ENCODE data around the gene SLC4A11. TPM values are rescaled to one million over a fixed set of nuclear protein-coding genes. Genes with fewer than 3 reads are reported as not detected.
"Not testable (repeated sequence)": the region's sequence is repeated elsewhere in the genome, so short reads cannot be mapped to it uniquely, and the experiment has no call there.

SLC4A11 gene
- polyA plus RNA-seq, 3 donors: 2.3 to 3.4 (median 3.0) TPM

DNA sequence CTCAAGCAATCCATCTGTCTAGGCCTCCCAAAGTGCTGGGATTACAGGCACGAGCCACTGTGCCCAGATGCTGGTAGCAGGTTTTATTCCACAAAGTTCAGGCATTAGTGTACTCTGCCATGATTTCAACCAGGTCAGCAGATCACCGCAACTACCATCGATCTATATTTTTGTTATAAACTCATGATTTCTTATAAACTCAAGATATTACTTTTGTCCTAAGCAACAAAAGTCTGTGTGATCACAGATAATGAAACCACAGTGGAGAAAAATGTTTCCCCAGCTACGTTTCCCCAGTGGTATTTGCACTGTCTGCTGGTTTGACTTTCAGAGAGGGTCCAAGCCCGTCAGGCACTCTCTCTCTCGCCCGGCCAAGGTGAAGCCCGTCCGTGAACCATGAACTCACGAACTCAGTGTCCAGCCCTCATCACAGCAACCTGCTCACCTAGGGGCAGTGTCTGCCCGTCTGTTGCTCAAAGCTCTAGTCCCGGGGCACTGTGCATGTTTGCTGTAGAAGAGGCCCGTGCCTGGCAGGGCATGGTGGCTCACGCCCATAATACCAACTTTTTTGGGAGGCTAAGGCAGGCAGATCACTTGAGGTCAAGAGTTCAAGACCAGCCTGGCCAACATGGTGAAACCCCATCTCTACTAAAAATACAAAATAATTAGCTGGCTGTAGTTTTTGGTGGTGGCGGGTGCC lies 7.0 kb downstream of the SLC4A11 start:
- no peak for DNase-seq (ENCODE audit: extremely low read depth in 1 of 11, low read depth in 9 of 11, low spot score in 4 of 11)

DNA sequence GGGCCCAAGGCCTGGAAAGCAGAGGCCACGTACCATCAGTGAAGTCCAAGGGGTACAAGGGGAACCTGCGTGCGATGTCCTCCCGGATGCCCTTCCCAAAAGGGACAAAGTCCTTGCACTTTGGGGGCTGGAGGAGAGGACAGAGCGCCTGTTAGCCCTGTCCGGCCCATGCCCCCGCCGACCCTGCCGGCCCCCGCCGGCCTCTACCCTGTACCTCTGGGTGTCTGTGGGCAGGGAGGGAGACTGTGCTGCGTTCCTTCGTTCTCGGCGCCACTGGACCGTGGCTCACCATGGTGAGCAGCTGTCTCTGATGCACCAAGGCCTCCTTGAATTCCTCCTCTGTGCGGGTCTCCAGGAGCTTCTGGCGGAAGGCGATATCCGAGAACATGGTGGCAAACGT lies 7.9 kb downstream of the SLC4A11 start:
- DNase-seq (ENCODE audit: extremely low read depth in 1 of 11, low read depth in 9 of 11, low spot score in 4 of 11): no peak

DNA sequence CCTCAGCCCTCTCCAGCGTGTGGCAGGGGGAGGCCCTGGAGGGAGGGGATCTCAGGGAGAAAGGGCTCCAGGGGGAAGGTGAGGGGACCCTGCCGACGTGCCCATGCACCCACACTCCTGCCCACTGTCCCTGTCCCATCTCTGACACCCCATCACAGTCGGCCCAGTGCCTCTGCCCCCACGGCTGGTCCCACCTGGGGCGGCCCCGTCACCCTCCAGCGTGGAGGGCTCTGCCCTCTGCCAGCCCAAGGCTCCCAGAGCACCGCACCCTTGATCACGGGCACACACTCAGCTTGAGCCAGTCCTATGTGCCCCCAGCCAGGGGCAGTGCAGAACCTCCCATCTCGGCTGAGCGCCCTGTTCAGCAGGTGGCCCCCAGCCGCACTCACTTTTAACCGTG lies 9.2 kb downstream of the SLC4A11 start:
- no peak for DNase-seq (ENCODE audit: extremely low read depth in 1 of 11, low read depth in 9 of 11, low spot score in 4 of 11)

DNA sequence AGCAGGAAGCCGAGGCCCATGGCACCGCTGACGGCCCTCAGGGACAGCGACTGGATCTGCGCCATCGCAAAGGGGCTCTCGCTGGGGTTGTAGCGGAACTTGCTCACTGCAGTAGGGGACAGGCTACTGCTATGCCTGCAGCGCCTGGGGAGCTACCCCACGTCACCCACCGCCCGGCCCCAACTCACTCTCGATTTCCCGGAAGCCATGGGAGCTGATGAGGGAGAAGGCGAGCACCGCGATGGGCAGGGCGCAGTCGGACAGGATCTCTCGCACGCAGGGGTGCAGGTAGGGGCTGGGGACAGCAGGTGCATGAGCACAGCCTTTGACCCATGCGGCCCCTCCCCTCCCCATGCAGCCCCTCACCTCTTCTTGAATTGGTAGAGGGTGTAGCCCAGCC lies 9.8 kb downstream of the SLC4A11 start:
- no peak for DNase-seq (ENCODE audit: extremely low read depth in 1 of 11, low read depth in 9 of 11, low spot score in 4 of 11)

DNA sequence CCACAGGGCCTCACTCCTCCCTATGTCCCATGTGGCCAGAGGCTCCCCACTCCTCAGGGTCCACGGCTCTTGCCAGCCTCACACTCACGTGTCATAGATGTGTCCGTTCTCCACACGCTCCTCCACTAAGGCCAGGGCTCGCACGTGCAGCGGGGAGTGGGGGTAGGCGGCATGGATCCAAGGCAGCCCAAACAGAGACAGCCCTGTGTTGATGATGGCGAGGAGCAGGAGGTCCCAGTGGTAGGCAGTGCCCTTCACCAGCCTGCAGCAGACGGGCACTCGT lies 10.3 kb downstream of the SLC4A11 start:
- no peak for DNase-seq (ENCODE audit: extremely low read depth in 1 of 11, low read depth in 9 of 11, low spot score in 4 of 11)

DNA sequence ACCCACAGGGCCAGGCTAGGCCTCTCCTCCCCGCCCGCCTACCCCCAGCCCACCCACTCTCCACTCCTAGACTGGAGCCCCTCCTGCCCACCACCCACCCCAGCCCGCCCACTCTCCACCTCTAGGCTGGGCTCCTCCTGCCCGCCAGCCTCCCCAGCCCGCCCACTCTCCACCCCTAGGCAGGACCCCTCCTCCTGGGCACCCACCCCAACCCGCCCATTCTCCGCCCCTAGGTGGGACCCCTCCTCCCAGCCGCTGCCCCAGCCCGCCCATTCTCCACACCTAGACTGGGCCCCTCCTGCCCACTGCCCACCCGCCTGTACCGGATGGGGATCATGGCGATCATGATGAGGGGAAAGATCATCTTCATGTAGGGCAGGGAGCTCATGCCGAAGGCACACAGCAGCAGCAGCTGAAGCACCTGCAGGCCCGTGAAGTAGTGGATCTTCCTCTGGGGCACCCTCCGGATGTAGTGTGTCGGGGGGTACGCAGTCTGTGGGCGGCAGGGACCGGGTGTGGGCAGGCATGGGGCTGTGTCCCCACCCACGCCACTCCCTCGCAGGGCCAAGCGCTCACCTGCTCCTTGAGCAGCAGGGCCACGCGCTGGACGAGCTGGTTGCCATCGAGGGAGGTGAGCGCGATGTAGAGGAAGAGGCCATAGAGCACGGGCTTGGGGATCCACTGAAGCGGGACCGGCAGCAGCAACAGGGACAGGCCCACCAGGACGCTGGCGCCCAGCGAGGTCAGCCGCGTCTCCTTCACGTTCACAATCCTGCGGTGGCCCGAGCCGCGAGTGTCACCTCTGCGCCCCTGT lies 10.8 kb downstream of the SLC4A11 start:
- no peak for DNase-seq (ENCODE audit: extremely low read depth in 1 of 11, low read depth in 9 of 11, low spot score in 4 of 11)

DNA sequence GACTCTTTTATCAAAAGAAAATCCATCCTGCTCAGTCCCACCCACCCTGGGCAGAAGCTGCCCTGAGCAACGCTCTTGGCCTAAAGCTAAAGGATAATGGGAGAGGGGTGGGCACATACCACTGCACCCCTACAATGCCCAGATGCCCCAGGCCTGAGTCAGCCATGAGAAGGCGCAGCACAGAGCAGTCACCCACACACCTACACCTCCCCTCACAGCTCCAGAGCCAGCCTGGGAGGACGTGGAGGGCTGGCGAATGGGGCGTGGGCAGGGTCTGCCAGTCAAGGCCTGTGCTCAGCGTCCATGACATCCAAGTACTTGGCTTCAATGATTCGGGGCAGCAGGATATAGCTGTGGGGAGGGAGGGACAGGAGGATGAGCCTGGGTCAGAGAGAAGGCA lies 11.5 kb downstream of the SLC4A11 start:
- DNase-seq (ENCODE audit: extremely low read depth in 1 of 11, low read depth in 9 of 11, low spot score in 4 of 11): no peak

DNA sequence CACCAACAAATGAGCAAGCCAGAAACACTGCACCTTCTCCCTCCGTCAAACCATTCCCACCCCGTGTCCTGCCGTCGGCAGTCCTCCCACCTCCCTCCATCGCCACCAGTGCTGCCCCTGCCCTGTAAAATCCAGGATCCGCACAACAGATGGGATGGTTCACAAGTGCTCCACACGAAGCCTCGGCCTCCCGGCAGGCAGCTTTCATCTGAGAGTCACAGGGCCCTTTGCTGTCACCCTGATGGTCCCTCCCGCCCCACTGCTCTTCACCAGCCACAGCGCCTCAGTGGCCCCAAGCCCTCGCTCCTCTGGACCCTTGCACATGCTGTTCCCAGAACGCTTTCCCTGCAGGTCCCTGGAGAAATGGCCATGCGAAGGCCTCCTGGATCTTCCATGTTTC lies 12.1 kb downstream of the SLC4A11 start:
- no peak for DNase-seq (ENCODE audit: extremely low read depth in 1 of 11, low read depth in 9 of 11, low spot score in 4 of 11)

DNA sequence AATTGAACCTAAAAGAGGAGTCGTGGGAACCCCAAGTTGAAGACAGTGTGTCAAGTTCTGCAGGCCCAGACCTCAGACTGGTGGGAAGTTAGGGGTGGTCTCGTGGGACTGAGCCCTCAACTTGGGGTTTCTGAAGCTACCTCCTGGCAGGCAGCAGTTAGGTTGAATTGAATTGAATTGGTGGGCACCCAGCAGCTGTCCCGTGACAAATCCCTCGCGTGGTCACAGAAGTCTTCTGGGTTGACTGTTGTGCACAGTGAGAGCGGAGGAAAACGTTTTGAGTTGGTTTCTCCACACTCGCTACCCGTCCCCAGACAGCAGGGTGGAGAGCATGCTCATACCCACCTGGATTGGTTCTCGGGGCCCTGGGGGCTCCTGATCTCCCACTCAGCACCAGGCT lies 12.9 kb downstream of the SLC4A11 start:
- no peak for DNase-seq (ENCODE audit: extremely low read depth in 1 of 11, low read depth in 9 of 11, low spot score in 4 of 11)

DNA sequence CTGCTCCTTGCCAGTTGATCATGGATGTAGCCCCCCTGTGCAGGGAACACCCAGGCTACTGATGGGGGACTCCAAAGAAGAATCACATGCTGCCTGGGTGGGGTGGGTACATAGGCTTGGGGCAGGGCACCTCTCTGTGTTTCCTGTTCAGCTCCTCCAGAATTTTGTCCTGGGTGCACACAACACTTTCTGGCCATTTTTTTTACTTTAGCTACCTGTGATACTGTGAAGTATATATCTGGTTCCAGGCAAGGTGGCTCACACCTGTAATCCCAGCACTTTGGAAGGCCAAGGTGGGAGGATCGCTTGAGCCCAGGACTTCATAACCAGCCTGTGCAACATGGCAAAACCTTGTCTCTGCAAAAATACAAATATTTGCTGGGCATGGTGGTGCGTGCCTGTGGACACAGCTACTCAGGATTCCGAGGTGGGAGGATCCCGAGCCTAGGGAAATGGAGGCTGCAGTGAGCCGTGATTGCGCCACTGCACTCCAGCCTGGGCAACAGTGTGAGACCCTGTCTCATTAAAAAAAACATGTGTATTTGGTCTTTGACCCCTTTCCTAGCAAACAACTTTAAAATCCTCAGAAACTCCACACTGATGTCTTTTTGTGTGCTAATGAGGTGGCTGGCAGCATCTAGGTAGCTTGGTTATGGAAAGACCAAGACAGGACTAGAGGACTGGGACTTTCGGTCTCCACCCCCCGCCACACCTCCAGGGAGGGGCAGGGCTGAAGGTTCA lies 14.1 kb downstream of the SLC4A11 start:
- DNase-seq (ENCODE audit: extremely low read depth in 1 of 11, low read depth in 9 of 11, low spot score in 4 of 11): no peak

DNA sequence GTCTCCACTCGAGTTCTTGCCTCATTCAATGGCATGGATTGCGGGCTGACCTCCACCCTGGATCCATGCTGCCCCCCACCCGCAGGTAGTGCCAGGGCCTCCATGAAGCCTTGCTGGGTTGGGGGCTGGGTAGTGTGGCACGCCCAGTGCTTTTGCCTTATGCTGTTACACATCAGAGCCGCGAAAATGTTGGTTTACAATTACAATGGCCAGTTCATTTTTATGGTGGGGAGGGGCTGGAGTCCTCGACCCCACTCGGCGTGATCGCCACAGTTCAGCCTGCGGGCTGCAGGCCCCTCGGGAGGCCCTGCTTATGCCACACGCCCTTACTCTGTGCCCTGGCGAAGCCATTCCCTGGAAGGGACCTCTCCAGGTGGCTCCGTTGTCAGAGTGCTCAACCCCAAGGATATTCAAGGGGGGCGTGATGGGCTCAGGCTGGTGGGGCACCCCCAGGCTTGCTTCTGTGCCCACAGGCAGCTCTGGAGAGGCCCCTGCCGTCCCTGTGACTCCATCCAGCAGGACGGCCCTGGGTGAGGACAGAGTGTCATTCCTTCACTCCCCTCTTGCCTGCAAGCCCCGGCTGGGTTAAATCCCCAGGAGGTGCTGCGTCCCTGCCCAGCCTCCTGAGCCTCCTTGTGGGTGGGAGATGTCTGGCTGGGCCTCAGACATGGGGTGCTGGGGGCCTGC lies 14.9 kb downstream of the SLC4A11 start:
- DNase-seq (ENCODE audit: extremely low read depth in 1 of 11, low read depth in 9 of 11, low spot score in 4 of 11): no peak

DNA sequence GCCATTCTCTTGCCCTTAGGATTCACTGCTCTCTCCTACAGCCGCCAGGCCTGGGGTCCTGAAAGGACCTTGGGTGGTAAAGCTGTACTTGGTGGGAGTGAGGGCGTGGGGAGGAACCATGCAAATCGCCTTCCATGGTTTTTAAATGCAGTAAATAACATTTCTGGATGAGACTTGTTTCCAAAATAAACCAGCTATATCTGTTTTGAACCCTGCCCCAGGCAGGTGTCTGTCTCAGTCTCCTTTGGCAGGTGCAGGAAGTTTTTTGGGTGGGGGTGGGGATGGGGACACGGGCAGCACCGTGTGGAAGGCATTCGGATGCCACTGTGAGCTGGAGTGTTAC lies 15.4 kb downstream of the SLC4A11 start:
- DNase-seq (ENCODE audit: extremely low read depth in 1 of 11, low read depth in 9 of 11, low spot score in 4 of 11): no peak

DNA sequence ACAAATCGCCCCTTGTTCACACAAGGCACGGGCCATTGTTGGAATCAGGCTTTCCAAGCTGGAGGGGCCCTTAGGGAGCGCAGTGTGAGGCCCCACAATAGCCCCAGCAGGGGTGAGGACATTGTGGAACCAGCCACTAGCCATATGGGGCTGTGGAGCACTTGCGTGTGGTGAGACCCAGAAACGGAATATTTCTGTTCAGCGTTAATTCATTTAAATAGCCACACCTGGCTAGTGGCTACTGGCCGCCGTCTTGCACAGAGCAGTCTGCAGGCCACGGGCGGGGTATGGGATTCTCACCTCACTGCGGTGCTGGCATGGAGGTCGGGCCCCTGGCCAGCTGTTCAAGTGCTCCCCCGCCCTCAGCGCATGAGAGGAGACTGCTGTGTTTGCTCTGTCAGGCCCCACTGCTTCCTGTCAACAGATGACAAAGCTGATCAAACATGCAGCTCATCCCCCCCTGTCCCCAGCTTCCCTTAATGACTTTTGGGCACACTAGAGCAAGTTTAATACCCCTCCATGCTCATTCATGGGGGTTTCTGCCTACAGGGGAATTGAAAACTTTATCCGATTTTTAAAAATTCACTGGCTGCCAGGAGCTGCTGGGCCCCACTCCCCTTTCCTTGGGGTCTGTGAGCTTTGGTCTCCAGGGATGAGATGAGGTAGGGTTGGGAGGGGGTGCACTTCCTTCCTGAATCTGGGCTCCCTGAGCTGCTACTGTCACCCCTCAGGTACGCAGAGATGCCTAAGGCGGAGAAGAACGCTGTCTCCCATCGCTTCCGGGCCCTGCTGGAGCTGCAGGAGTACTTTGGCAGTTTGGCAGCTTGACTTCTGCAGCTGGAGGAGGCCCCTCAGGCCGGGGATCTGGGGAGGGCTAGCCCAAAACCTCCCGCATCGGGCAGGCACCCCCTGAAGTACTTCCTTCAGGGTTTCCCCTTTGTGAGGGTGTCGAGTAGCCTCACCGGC lies 16.1 kb downstream of the SLC4A11 start:
- DNase-seq (ENCODE audit: extremely low read depth in 1 of 11, low read depth in 9 of 11, low spot score in 4 of 11): peak in 5 of 11 donors; percentile 64 to 81 (median 73)

DNA sequence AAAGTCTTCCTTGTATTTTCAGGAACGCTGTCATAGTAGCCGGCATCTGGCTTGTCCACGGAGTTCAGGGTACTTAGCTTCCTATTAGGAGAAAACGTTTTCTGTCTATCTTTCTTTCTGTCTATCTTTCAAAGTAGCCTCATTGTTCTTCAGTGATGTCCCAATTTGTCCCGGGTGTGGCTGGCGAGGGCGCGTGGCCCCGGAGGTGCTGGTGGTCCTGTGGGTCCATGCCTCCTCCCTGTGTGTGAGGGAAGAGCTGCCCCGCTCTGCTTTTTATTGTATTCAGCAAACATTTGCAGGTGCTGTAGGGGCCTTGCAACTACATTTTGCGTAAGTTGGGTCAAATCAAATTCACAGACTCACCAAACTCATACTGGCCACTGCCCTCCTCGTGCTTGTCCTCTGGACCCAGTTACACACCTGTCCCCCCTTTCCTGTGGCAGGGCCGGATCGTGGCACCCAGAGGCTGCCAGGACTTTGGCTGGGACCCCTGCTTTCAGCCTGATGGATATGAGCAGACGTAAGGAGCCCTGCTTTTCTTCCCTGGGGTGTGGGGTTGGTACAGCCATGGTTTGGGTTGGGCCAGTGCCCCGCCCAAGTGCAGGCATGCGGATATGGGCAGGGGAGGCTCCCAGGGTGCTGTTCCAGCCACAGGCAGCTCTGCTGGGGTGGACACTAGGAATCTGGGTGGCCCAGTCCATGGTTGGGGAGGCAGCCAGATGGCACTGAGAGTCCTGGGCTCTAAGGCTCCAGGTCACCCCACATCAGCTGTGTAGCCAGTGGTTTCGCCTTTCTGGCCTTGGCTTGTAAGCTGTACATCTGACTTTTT lies 17.4 kb downstream of the SLC4A11 start:
- no peak for DNase-seq (ENCODE audit: extremely low read depth in 1 of 11, low read depth in 9 of 11, low spot score in 4 of 11)

DNA sequence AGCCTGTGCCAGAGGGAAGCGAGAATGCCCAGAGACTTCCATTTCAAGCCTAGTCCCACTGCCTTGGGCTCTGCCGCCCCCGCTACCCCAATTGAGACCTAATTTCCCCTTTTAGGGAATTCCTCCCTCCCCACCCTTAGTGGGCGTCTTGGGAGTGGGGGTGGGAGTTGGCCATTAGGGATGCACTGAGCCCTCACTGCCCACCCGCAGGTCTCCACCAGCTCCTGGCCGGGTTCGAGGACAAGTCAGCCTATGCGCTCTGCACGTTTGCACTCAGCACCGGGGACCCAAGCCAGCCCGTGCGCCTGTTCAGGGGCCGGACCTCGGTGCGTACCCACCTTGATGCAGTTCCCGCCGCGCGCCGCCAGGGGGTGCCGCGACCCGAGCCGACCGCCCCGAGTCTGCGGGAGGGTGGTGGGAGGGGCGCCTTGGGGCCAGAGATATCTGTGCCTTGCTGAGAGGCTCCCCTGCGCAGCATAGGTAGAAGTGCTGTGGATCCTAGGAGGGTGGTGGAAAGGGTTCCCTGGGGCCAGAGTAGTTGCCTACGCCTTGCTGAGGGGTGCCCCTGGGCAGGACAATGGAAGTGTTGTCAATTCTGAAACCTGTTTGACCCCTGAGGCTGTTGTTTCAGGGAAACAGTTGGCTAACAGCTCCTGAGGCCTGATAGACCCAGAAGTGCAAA lies 20.5 kb downstream of the SLC4A11 start:
- DNase-seq (ENCODE audit: extremely low read depth in 1 of 11, low read depth in 9 of 11, low spot score in 4 of 11): no peak

DNA sequence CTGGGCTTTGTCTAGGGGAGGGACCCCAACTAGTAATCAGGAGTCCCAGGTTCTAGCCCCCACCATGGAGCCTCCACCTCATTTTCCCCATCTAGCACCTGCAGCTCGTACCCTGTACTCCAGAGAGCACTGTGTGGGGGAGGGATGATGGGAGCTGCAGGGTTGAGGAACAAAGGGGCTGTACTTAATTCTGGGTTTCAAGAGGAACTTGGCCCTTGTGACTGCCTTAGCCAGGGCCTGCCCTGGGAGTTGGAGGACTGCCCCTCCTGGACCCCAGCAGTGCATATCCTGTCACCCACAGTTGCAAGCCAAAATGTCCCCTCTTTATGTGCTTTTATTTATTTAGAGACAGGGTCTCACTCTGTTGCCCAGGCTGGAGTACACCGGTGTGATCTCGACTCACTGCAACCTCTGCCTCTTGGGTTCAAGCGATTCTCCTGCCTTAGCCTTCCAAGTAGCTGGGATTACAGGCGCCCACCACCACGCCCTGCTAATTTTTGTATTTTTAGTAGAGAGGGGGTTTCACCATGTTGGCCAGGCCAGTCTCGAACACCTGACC lies 23.6 kb downstream of the SLC4A11 start:
- not testable (repeated sequence) for DNase-seq (ENCODE audit: extremely low read depth in 1 of 11, low read depth in 9 of 11, low spot score in 4 of 11)

DNA sequence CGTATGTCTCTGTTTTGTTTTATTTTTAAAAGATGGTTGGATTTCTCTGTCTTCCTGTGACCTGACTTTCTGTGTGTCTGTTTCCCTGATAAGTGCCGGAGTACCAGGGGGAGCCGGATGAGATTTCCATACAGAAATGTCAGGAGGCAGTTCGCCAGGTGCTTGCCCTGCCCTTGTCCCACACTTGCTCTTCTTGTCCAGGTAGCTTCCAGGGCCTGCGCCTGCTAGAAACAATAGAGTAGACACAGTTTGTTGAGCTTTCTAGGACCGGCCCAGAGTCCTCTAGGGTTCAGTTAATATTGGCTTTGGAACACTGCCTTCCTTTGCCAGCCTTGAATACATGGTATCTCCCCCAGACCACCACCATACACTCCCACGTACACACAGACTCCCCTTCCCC lies 25.8 kb downstream of the SLC4A11 start:
- no peak for DNase-seq (ENCODE audit: extremely low read depth in 1 of 11, low read depth in 9 of 11, low spot score in 4 of 11)

All from renal cortex interstitium (tissue), 11 donors.